Measurements from ENCODE around the gene NMB. TPM values are rescaled to one million over a fixed set of nuclear protein-coding genes. Genes with fewer than 3 reads are reported as not detected.

Gene NMB
- total and polyA plus RNA-seq, 2 of the 13 experiments (the other 11 are each of a cell fraction or from before 2014, with no cell fraction given) = 10.4 to 25.4 TPM

DNA sequence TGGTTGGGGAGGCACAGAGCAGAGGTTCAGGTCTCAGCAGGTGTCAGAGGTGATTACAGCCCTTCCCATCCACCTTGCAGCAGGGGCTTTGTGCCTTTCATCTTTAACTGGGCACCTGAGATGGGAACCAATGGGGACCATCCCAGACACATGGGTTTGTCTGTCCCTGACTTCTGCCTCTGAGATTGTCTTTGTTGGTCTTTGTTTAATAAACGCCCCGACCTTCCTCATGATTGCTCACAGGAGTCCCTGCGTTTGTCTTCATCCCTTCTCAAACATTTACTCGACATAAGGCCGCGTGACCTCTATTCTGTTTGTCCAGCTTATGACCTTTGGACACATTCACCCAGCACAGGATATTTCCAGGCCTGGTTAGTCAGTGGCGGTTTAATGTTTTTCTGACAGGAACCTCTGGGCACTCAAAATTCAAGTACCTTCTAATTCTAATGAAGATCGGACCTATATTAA, 51.3 kb downstream of the NMB start (continued):
- no peak for TF ChIP-seq MLLT10 (CRISPR knock-in tag; IDR thresholded peaks at IDR 0.05)
- TF ChIP-seq MAFG (CRISPR knock-in tag; IDR thresholded peaks at IDR 0.05) = no peak
- no peak for TF ChIP-seq ARHGAP35 (CRISPR knock-in tag; IDR thresholded peaks at IDR 0.05; ENCODE audit: borderline replicate concordance)
- peak; percentile 17; the same call in 1 of the 2 replicates for TF ChIP-seq SIX1 (CRISPR knock-in tag; IDR thresholded peaks at IDR 0.05; ENCODE audit: borderline replicate concordance)
- TF ChIP-seq PHF5A (CRISPR knock-in tag; IDR thresholded peaks at IDR 0.05; ENCODE audit: low read depth, unreplicated experiment) = no peak
- no peak for TF ChIP-seq NFRKB (IDR thresholded peaks at IDR 0.05)
- TF ChIP-seq SUZ12 (IDR thresholded peaks at IDR 0.05; ENCODE audit: low read depth, low read length) = no peak
- TF ChIP-seq POLR2A (IDR thresholded peaks at IDR 0.05; ENCODE audit: insufficient read depth in 1 of 2, low read depth in 2 of 2, low read length in 2 of 2) = peak in 1 of 2 experiments; percentile 29; a peak in 1 of 4 replicates
- TF ChIP-seq, protein P1, sequence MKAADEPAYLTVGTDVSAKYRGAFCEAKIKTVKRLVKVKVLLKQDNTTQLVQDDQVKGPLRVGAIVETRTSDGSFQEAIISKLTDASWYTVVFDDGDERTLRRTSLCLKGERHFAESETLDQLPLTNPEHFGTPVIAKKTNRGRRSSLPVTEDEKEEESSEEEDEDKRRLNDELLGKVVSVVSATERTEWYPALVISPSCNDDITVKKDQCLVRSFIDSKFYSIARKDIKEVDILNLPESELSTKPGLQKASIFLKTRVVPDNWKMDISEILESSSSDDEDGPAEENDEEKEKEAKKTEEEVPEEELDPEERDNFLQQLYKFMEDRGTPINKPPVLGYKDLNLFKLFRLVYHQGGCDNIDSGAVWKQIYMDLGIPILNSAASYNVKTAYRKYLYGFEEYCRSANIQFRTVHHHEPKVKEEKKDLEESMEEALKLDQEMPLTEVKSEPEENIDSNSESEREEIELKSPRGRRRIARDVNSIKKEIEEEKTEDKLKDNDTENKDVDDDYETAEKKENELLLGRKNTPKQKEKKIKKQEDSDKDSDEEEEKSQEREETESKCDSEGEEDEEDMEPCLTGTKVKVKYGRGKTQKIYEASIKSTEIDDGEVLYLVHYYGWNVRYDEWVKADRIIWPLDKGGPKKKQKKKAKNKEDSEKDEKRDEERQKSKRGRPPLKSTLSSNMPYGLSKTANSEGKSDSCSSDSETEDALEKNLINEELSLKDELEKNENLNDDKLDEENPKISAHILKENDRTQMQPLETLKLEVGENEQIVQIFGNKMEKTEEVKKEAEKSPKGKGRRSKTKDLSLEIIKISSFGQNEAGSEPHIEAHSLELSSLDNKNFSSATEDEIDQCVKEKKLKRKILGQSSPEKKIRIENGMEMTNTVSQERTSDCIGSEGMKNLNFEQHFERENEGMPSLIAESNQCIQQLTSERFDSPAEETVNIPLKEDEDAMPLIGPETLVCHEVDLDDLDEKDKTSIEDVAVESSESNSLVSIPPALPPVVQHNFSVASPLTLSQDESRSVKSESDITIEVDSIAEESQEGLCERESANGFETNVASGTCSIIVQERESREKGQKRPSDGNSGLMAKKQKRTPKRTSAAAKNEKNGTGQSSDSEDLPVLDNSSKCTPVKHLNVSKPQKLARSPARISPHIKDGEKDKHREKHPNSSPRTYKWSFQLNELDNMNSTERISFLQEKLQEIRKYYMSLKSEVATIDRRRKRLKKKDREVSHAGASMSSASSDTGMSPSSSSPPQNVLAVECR (CRISPR knock-in tag; IDR thresholded peaks at IDR 0.05; ENCODE audit: borderline replicate concordance) = peak; percentile 77; the same call in 1 of the 2 replicates
- TF ChIP-seq TOE1 (CRISPR knock-in tag; IDR thresholded peaks at IDR 0.05) = no peak
- TF ChIP-seq ZMYM2 (CRISPR knock-in tag; IDR thresholded peaks at IDR 0.05) = peak; percentile 49; the same call in 1 of the 2 replicates
- no peak for TF ChIP-seq ZNF235 (CRISPR knock-in tag; IDR thresholded peaks at IDR 0.05; ENCODE audit: borderline replicate concordance)
- TF ChIP-seq EED (CRISPR knock-in tag; IDR thresholded peaks at IDR 0.05) = no peak
- TF ChIP-seq ZFAT (CRISPR knock-in tag; conservative IDR thresholded peaks at IDR 0.05) = no peak
- TF ChIP-seq ZNF143 (CRISPR knock-in tag; IDR thresholded peaks at IDR 0.05) = no peak
- peak; percentile 58; the same call in 1 of the 2 replicates for TF ChIP-seq TOPORS (CRISPR knock-in tag; IDR thresholded peaks at IDR 0.05)
- no peak for TF ChIP-seq ZNF160 (CRISPR knock-in tag; IDR thresholded peaks at IDR 0.05)
- TF ChIP-seq RORA (CRISPR knock-in tag; IDR thresholded peaks at IDR 0.05) = no peak
- no peak for TF ChIP-seq ZNF598 (CRISPR knock-in tag; IDR thresholded peaks at IDR 0.05; ENCODE audit: borderline replicate concordance)
- TF ChIP-seq ZNF775 (CRISPR knock-in tag; IDR thresholded peaks at IDR 0.05; ENCODE audit: borderline replicate concordance) = no peak
- peak; percentile 66; the same call in 1 of the 2 replicates for TF ChIP-seq ZSCAN25 (CRISPR knock-in tag; IDR thresholded peaks at IDR 0.05)
- TF ChIP-seq, protein P2, sequence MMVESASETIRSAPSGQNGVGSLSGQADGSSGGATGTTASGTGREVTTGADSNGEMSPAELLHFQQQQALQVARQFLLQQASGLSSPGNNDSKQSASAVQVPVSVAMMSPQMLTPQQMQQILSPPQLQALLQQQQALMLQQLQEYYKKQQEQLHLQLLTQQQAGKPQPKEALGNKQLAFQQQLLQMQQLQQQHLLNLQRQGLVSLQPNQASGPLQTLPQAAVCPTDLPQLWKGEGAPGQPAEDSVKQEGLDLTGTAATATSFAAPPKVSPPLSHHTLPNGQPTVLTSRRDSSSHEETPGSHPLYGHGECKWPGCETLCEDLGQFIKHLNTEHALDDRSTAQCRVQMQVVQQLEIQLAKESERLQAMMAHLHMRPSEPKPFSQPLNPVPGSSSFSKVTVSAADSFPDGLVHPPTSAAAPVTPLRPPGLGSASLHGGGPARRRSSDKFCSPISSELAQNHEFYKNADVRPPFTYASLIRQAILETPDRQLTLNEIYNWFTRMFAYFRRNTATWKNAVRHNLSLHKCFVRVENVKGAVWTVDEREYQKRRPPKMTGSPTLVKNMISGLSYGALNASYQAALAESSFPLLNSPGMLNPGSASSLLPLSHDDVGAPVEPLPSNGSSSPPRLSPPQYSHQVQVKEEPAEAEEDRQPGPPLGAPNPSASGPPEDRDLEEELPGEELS (CRISPR knock-in tag; IDR thresholded peaks at IDR 0.05) = peak; percentile 85
- TF ChIP-seq TCF12 (IDR thresholded peaks at IDR 0.05) = no peak
- peak; percentile 62; the same call in 1 of the 2 replicates for TF ChIP-seq TCF12 (CRISPR knock-in tag; IDR thresholded peaks at IDR 0.05)
